MCF 10A (cell line): ENCODE data around the gene IQCM. TPM values are rescaled to one million over a fixed set of nuclear protein-coding genes. Genes with fewer than 3 reads are reported as not detected.

Experiments
- BruUV-seq: library from RNA; stranded (reverse); fragments of 400-500 nt; replicated peaks from 2 replicates; lab custom pipeline; 2021; lab: Mats Ljungman, UMichigan
- CTCF ChIA-PET: fragments of 300-600 bp; sonication (Branson Sonifier 250); formaldehyde crosslinking; extraction: SDS; loops from one replicate; lab custom pipeline; 2021; ENCODE audit warnings: antibody characterized with exemption, inconsistent platforms; lab: Yijun Ruan, JAX
- POLR2A ChIA-PET: fragments of 300-600, 350-650 bp; sonication (Branson Sonifier 250); formaldehyde crosslinking; extraction: SDS; loops from one replicate; lab custom pipeline; 2020; ENCODE audit warnings: antibody characterized with exemption, inconsistent platforms; lab: Yijun Ruan, JAX
- DNase-seq: peaks from one replicate; pipeline ENCODE4 v3.0.0-alpha.2; 2018; ENCODE audit not compliant: unreplicated experiment
- H3K27ac Mint-ChIP-seq: one replicate; pipeline ENCODE4 v1.8.0; 2022; ENCODE audit warnings: mild to moderate bottlenecking, low read depth, mixed read lengths; ENCODE audit not compliant: unreplicated experiment
- H3K27me3 Mint-ChIP-seq: one replicate; pipeline ENCODE4 v1.8.0; 2022; ENCODE audit warnings: mixed read lengths; ENCODE audit not compliant: insufficient read depth, unreplicated experiment
- H3K36me3 Mint-ChIP-seq: one replicate; pipeline ENCODE4 v1.8.0; 2022; ENCODE audit warnings: mild to moderate bottlenecking, moderate library complexity, mixed read lengths; ENCODE audit not compliant: insufficient read depth, unreplicated experiment
- H3K4me1 Mint-ChIP-seq: one replicate; pipeline ENCODE4 v1.8.0; 2022; ENCODE audit warnings: mixed read lengths; ENCODE audit not compliant: insufficient read depth, unreplicated experiment
- H3K4me3 Mint-ChIP-seq: one replicate; pipeline ENCODE4 v1.8.0; 2022; ENCODE audit warnings: mild to moderate bottlenecking, moderate library complexity, mixed read lengths; ENCODE audit not compliant: unreplicated experiment
- H3K9me3 Mint-ChIP-seq: one replicate; pipeline ENCODE4 v1.8.0; 2022; ENCODE audit warnings: mixed read lengths; ENCODE audit not compliant: unreplicated experiment
- intact Hi-C: fragments of 100-400 bp; cut with micrococcal nuclease; formaldehyde crosslinking; loops from 2 replicates; pipeline ENCODE4 v1.14.1; 2022
- total RNA-seq: library from RNA; stranded (reverse); gene quantifications from 2 replicates; pipeline ENCODE4 v1.2.3, GENCODE V29; 2022
- TF ChIP-seq, protein P1 (sequence below): fragments of 200-600 bp; IDR thresholded peaks from one replicate; pipeline ENCODE4 v1.8.0; 2022; ENCODE audit warnings: antibody characterized with exemption, mild to moderate bottlenecking; ENCODE audit not compliant: unreplicated experiment

IQCM gene
- total RNA-seq, 1 experiment from 2014 or later = not detected

DNA sequence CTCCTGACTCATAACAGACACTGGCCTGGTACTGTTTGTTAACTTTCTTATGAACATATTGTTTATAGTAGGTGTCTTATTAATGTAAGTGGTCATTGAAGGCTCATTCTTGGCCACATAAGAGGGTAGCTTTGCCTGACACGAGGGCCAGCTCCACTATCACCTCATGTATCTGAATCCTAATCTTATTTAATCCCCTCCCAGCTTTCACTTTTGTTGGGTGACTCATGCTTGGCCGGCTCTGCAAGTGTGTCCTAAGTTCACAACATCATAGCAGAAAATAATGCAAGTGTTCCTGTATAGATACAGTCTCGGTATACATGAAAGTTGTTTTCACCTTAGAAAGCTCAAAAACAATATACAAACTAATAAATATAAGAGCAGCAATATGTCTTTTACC is 283.8 kb downstream of the IQCM start:
- H3K36me3 Mint-ChIP-seq = peaks cover 12% of the 10 kb centered on the region
- TF ChIP-seq, protein P1, sequence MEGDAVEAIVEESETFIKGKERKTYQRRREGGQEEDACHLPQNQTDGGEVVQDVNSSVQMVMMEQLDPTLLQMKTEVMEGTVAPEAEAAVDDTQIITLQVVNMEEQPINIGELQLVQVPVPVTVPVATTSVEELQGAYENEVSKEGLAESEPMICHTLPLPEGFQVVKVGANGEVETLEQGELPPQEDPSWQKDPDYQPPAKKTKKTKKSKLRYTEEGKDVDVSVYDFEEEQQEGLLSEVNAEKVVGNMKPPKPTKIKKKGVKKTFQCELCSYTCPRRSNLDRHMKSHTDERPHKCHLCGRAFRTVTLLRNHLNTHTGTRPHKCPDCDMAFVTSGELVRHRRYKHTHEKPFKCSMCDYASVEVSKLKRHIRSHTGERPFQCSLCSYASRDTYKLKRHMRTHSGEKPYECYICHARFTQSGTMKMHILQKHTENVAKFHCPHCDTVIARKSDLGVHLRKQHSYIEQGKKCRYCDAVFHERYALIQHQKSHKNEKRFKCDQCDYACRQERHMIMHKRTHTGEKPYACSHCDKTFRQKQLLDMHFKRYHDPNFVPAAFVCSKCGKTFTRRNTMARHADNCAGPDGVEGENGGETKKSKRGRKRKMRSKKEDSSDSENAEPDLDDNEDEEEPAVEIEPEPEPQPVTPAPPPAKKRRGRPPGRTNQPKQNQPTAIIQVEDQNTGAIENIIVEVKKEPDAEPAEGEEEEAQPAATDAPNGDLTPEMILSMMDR = no peak
- H3K9me3 Mint-ChIP-seq = peaks cover 8% of the 10 kb centered on the region
- peak; percentile 60 for DNase-seq
- H3K4me1 Mint-ChIP-seq = no peaks in the 10 kb centered on the region
- no TSS peak for BruUV-seq
- H3K27me3 Mint-ChIP-seq = no peaks in the 10 kb centered on the region
- ChIA-PET POLR2A (interaction anchor here (0.8 to 1.1 kb wide), 2 partner anchors 11 to 18 kb away, joined by 3 to 4 read pairs; no protein-coding TSS in a partner anchor), CTCF (interaction anchor here (0.5 to 1.4 kb wide), 5 partner anchors 20 to 1090 kb away, joined by 3 to 6 read pairs (median 3); no protein-coding TSS in a partner anchor)
- H3K27ac Mint-ChIP-seq = peak overlapping the region; percentile 37
- no peak overlapping the region for H3K4me3 Mint-ChIP-seq
- intact Hi-C loops = no loop called here

DNA sequence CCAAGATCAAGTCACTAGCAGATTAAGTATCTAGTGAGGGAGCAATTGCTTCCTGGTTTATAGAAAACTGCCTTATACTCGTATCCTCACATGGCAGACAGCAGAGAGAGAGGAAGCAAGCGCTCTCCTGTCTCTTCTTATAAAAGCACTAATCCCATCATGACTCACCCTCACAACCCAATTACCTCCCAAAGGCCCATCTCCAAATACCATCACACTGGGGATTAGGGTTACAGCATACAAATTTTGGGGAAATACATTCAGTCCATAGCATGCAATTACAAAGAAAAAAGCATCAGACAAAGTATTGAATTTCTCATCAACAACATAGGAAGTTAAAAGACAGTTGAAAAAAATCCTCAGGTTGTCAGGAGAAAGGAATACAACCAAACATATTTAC is 292.6 kb downstream of the IQCM start:
- H3K4me1 Mint-ChIP-seq = peaks cover 7% of the 10 kb centered on the region
- H3K4me3 Mint-ChIP-seq = no peak overlapping the region
- ChIA-PET POLR2A (no interaction called here), CTCF (interaction anchor here (0.8 kb wide), 2 partner anchors 45 to 1086 kb away, joined by 3 read pairs; no protein-coding TSS in a partner anchor)
- BruUV-seq = no TSS peak
- intact Hi-C loops = no loop called here
- no peaks in the 10 kb centered on the region for H3K27me3 Mint-ChIP-seq
- no peaks in the 10 kb centered on the region for H3K36me3 Mint-ChIP-seq
- DNase-seq = no peak
- peaks cover 8% of the 10 kb centered on the region for H3K9me3 Mint-ChIP-seq
- TF ChIP-seq, protein P1 = no peak
- no peak overlapping the region for H3K27ac Mint-ChIP-seq

GRCh38 chr4:149521611-149522425 is 293.8 kb downstream of the IQCM start:
- no peak overlapping the region for H3K4me3 Mint-ChIP-seq
- no peaks in the 10 kb centered on the region for H3K27me3 Mint-ChIP-seq
- H3K36me3 Mint-ChIP-seq = no peaks in the 10 kb centered on the region
- TF ChIP-seq, protein P1 = no peak
- no TSS peak for BruUV-seq
- intact Hi-C loops = no loop called here
- H3K9me3 Mint-ChIP-seq = peaks cover 13% of the 10 kb centered on the region
- H3K27ac Mint-ChIP-seq = no peak overlapping the region
- CTCF ChIA-PET = interaction anchor here (0.7 to 0.8 kb wide), 3 partner anchors 11 to 1085 kb away, joined by 3 read pairs; no protein-coding TSS in a partner anchor
- H3K4me1 Mint-ChIP-seq = peaks cover 7% of the 10 kb centered on the region
- DNase-seq = peak; percentile 34
- POLR2A ChIA-PET = interaction anchor here (1.0 kb wide), 1 partner anchor 10 kb away, joined by 4 read pairs; no protein-coding TSS in a partner anchor

DNA sequence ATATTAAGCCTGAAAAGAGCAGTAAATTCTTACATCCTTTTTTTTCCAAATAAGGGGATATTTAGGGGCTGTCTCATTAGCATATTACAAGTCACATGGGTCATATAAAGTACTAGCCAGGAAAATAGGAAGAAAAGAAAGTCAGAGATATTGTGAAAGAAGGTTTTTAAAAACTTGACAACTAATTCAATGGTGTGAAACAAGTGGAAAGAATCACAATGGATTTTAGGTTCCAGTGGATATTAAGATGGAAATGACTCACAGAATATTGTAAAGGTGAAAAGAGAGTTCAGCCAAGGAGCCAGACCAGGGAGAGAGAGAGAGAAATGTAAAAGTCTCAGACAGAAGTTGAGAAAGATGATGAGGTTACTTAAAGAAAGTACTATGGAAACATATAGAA is 297.2 kb downstream of the IQCM start:
- intact Hi-C loops = no loop called here
- Mint-ChIP-seq H3K27ac (no peak overlapping the region), H3K9me3 (peaks cover 10% of the 10 kb centered on the region), H3K4me3 (no peak overlapping the region), H3K27me3 (no peaks in the 10 kb centered on the region), H3K36me3 (no peaks in the 10 kb centered on the region), H3K4me1 (peaks cover 7% of the 10 kb centered on the region)
- TF ChIP-seq, protein P1 = no peak
- POLR2A ChIA-PET = interaction anchor here (0.9 kb wide), 1 partner anchor 74 kb away, joined by 3 read pairs; no protein-coding TSS in a partner anchor
- CTCF ChIA-PET = no interaction called here
- no TSS peak for BruUV-seq
- no peak for DNase-seq
